Fibroblast of lung (primary cell): Measurements from ENCODE around the gene ITIH1. TPM values are rescaled to one million over a fixed set of nuclear protein-coding genes. Genes with fewer than 3 reads are reported as not detected.
A peak's percentile ranks its signal among the peaks of the same experiment; 100 is the strongest.

Experiments used
- DNase-seq, 2 donors: peaks; one replicate each; pipeline versions ENCODE4 v3.0.0 to v3.0.0-alpha.2; 2010; ENCODE audit warnings: low read depth in 2 of 2
- H2AFZ ChIP-seq: 2 replicates; pipeline ENCODE4 v1.5.1; 2012; ENCODE audit warnings: low read length, control low read depth, inconsistent platforms
- H3K27ac ChIP-seq: 2 replicates; pipeline ENCODE4 v1.5.1; 2011; ENCODE audit warnings: low read length, control low read depth; ENCODE audit not compliant: insufficient read depth
- H3K27me3 ChIP-seq: 2 replicates; pipeline ENCODE4 v1.5.1; 2011; ENCODE audit warnings: mild to moderate bottlenecking, low read length; ENCODE audit not compliant: control insufficient read depth, insufficient read depth
- H3K36me3 ChIP-seq: 2 replicates; pipeline ENCODE4 v1.5.1; 2011; ENCODE audit warnings: low read length; ENCODE audit not compliant: control insufficient read depth, insufficient read depth
- H3K4me1 ChIP-seq: 2 replicates; pipeline ENCODE4 v1.5.1; 2011; ENCODE audit warnings: low read length; ENCODE audit not compliant: control insufficient read depth, insufficient read depth; ENCODE audit errors: extremely low read depth
- H3K4me2 ChIP-seq: 2 replicates; pipeline ENCODE4 v1.5.1; 2011; ENCODE audit warnings: low read length, control low read depth; ENCODE audit not compliant: insufficient read depth; ENCODE audit errors: extremely low read depth
- H3K4me3 ChIP-seq, 4 experiments: fragments of 200-600 bp in 1 of 4; sonication (generic) in 1 of 4; replicated peaks in 1 of 4; 2 replicates each; pipeline ENCODE4 v1.5.1; 2011 to 2016; ENCODE audit warnings: low read length in 4 of 4, low read depth in 3 of 4, mild to moderate bottlenecking in 3 of 4, control low read depth in 2 of 4, inconsistent platforms in 1 of 4, mixed read lengths in 1 of 4; ENCODE audit not compliant: insufficient read depth in 1 of 4; ENCODE audit errors: control extremely low read depth in 1 of 4
- H3K79me2 ChIP-seq: 2 replicates; pipeline ENCODE4 v1.5.1; 2012; ENCODE audit warnings: mild to moderate bottlenecking, low read length, inconsistent platforms; ENCODE audit not compliant: control insufficient read depth, insufficient read depth
- H3K9ac ChIP-seq: 2 replicates; pipeline ENCODE4 v1.5.1; 2011; ENCODE audit warnings: mild to moderate bottlenecking, low read length, control low read depth; ENCODE audit not compliant: insufficient read depth
- H3K9me3 ChIP-seq: 2 replicates; pipeline ENCODE4 v1.5.1; 2012; ENCODE audit warnings: low read depth, low read length; ENCODE audit not compliant: control insufficient read depth, insufficient read depth
- H4K20me1 ChIP-seq: 2 replicates; pipeline ENCODE4 v1.5.1; 2011; ENCODE audit warnings: low read length; ENCODE audit not compliant: control insufficient read depth, insufficient read depth; ENCODE audit errors: extremely low read depth
- CTCF ChIP-seq, 2 donors: IDR thresholded peaks in 1 of 2; conservative IDR thresholded peaks in 1 of 2; 1 replicate in 1 of 2; 2 replicates in 1 of 2; pipeline ENCODE4 v1.5.1; 2011 to 2012; ENCODE audit warnings: low read length in 2 of 2, control low read depth in 1 of 2, inconsistent platforms in 1 of 2, low read depth in 1 of 2, mild to moderate bottlenecking in 1 of 2
- EZH2 ChIP-seq: IDR thresholded peaks from 2 replicates; pipeline ENCODE4 v1.5.1; 2012; ENCODE audit warnings: low read length, control low read depth, mild to moderate bottlenecking; ENCODE audit errors: missing control alignments
- polyA plus RNA-seq, 2 donors: library from polyadenylated mRNA; depleted of rRNA in 1 of 2; stranded (reverse) in 1 of 2; unstranded in 1 of 2; fragments of >200 nt; gene quantifications; 2 replicates each; pipeline ENCODE4 v1.2.1, GENCODE V29; 2011 to 2012; ENCODE audit warnings: missing spikeins in 1 of 2
- total RNA-seq: library from RNA; depleted of rRNA; stranded (reverse); fragments of >200 nt; gene quantifications from 2 replicates; pipeline ENCODE4 v1.2.1, GENCODE V29; 2014

Gene ITIH1
- total and polyA plus RNA-seq, 2 donors (not counting 1 experiment from before 2014, with no cell fraction given) = not detected

- Histone ChIP-seq H3K27me3 (no peaks in the 10 kb centered on the region), H2AFZ (no peak overlapping the region), H3K27ac (no peak overlapping the region), H4K20me1 (no peaks in the 10 kb centered on the region), H3K9ac (no peak overlapping the region), H3K4me2 (no peak overlapping the region), H3K36me3 (no peaks in the 10 kb centered on the region), H3K4me1 (no peaks in the 10 kb centered on the region), H3K9me3 (no peaks in the 10 kb centered on the region), H3K4me3 (no peak overlapping the region), H3K79me2 (no peaks in the 10 kb centered on the region)
- peak; percentile 27 to 54 for DNase-seq
- TF ChIP-seq EZH2 (no peak), CTCF (conservative IDR thresholded peaks at IDR 0.05 in 1 of 2, IDR thresholded peaks at IDR 0.05 in 1 of 2; ENCODE audit: low read depth in 1 of 2, low read length in 2 of 2) (peak; percentile 44 to 64)
Measured at GRCh38 chr3:52742418-52743041, 34.9 kb upstream of the ITIH1 start.

- Histone ChIP-seq H3K79me2 (no peaks in the 10 kb centered on the region), H3K36me3 (no peaks in the 10 kb centered on the region), H3K4me2 (no peak overlapping the region), H3K4me1 (no peaks in the 10 kb centered on the region), H4K20me1 (no peaks in the 10 kb centered on the region), H2AFZ (no peak overlapping the region), H3K27ac (no peak overlapping the region), H3K4me3 (no peak overlapping the region), H3K9ac (no peak overlapping the region), H3K27me3 (no peaks in the 10 kb centered on the region), H3K9me3 (no peaks in the 10 kb centered on the region)
- DNase-seq = no peak
- TF ChIP-seq CTCF (conservative IDR thresholded peaks at IDR 0.05 in 1 of 2, IDR thresholded peaks at IDR 0.05 in 1 of 2; ENCODE audit: low read depth in 1 of 2, low read length in 2 of 2) (no peak), EZH2 (no peak)
Measured at GRCh38 chr3:52743152-52743551, 34.2 kb upstream of the ITIH1 start.

GRCh38 chr3:52743721-52744120 lies 33.7 kb upstream of the ITIH1 start:
- no peaks in the 10 kb centered on the region for H3K36me3 ChIP-seq

More at GRCh38 chr3:52743721-52744120, 33.7 kb upstream of the ITIH1 start:
- Histone ChIP-seq H3K79me2 (no peaks in the 10 kb centered on the region), H3K4me3 (no peak overlapping the region), H3K9me3 (no peaks in the 10 kb centered on the region), H3K9ac (no peak overlapping the region), H2AFZ (no peak overlapping the region), H3K27ac (no peak overlapping the region), H3K4me2 (no peak overlapping the region), H3K27me3 (no peaks in the 10 kb centered on the region), H4K20me1 (no peaks in the 10 kb centered on the region), H3K4me1 (no peaks in the 10 kb centered on the region)
- TF ChIP-seq EZH2 (no peak), CTCF (conservative IDR thresholded peaks at IDR 0.05 in 1 of 2, IDR thresholded peaks at IDR 0.05 in 1 of 2; ENCODE audit: low read depth in 1 of 2, low read length in 2 of 2) (no peak)
- DNase-seq = no peak
